Testis (tissue), 3 donors: ENCODE measurements around the gene NOD2. TPM values are rescaled to one million over a fixed set of nuclear protein-coding genes. Genes with fewer than 3 reads are reported as not detected.

Experiments used
- DNase-seq: peaks from one replicate; pipeline ENCODE4 v3.0.0-alpha.2; 2019
- H3K27ac ChIP-seq, 2 donors: fragments of 200-600 bp; sonication (generic); one replicate each; pipeline ENCODE4 v1.5.1; 2019
- H3K27me3 ChIP-seq: fragments of 200-600 bp; sonication (generic); one replicate; pipeline ENCODE4 v1.5.1; 2019
- H3K36me3 ChIP-seq: fragments of 200-600 bp; sonication (generic); one replicate; pipeline ENCODE4 v1.5.1; 2017; ENCODE audit warnings: low read depth; ENCODE audit errors: missing control alignments
- H3K4me1 ChIP-seq: fragments of 200-600 bp; sonication (generic); one replicate; pipeline ENCODE4 v1.5.1; 2019
- H3K4me3 ChIP-seq, 2 donors: fragments of 200-600 bp; sonication (generic); one replicate each; pipeline ENCODE4 v1.5.1; 2017 to 2019
- H3K9me3 ChIP-seq: fragments of 200-600 bp; sonication (generic); one replicate; pipeline ENCODE4 v1.5.1; 2017
- CTCF ChIP-seq, 3 experiments: fragments of 450-650 bp in 2 of 3; fragments of 200-600 bp in 1 of 3; sonication (generic) in 1 of 3; IDR thresholded peaks; one replicate each; pipeline ENCODE4 v1.5.1; 2016 to 2019; ENCODE audit warnings: antibody characterized with exemption in 3 of 3, mild to moderate bottlenecking in 2 of 3, moderate library complexity in 1 of 3
- POLR2A ChIP-seq: fragments of 450-650 bp; IDR thresholded peaks from one replicate; pipeline ENCODE4 v1.6.1; 2017; ENCODE audit warnings: antibody characterized with exemption, mild to moderate bottlenecking, moderate library complexity
- WGBS, 2 donors: methylation state at CpG; one replicate each; pipeline ENCODE4 v1.1.5; 2018; 5-methylcytosine and 5-hydroxymethylcytosine counted together
- intact Hi-C: fragments of 100-400 bp; cut with DNase I; formaldehyde crosslinking; loops from one replicate; pipeline ENCODE4 v1.15.1; 2023; ENCODE audit warnings: low total_unique reads
- polyA plus RNA-seq: library from polyadenylated mRNA; stranded (reverse); fragments of 350-450 nt; fragmentation: Illumina TruSeq; extraction: RNeasy Lipid Tissue Mini Kit (QIAGEN cat#74804); gene quantifications from one replicate; pipeline ENCODE4 v1.2.3, GENCODE V29; 2014; ENCODE audit warnings: low read depth, low replicate concordance; ENCODE audit not compliant: insufficient read depth
- total RNA-seq, 2 donors: library from RNA; depleted of rRNA; stranded (reverse); fragments of >200 nt; gene quantifications; one replicate each; pipeline ENCODE4 v1.2.3, GENCODE V29; 2016

Gene NOD2
- total and polyA plus RNA-seq, 3 donors from 2014 or later = 1.6 to 4.1 (median 1.7) TPM

GRCh38 chr16:50665128-50665878 is 28.1 kb upstream of the NOD2 start:
- WGBS, 2 donors = 11 to 14% methylated on average over 37 to 40 of the region's 40 CpGs
- peak; percentile 89 for DNase-seq
- H3K4me3 ChIP-seq = peak overlapping the region; percentile 31 to 50
- no peaks in the 10 kb centered on the region for H3K9me3 ChIP-seq
- intact Hi-C loops = loop anchor here (10.0 kb wide), 2 partner anchors 139 to 291 kb away; no protein-coding TSS in a partner anchor
- TF ChIP-seq POLR2A (no peak), CTCF (IDR thresholded peaks at IDR 0.05) (peak; percentile 70 to 94 (median 91))
- H3K4me1 ChIP-seq = no peaks in the 10 kb centered on the region
- H3K36me3 ChIP-seq = no peaks in the 10 kb centered on the region
- peak overlapping the region in 1 of 2 donors; percentile 37 for H3K27ac ChIP-seq
- H3K27me3 ChIP-seq = no peaks in the 10 kb centered on the region

GRCh38 chr16:50666658-50667496 is 26.5 kb upstream of the NOD2 start:
- Histone ChIP-seq H3K36me3 (no peaks in the 10 kb centered on the region), H3K4me3 (no peak overlapping the region), H3K27ac (no peak overlapping the region), H3K9me3 (no peaks in the 10 kb centered on the region), H3K4me1 (no peaks in the 10 kb centered on the region), H3K27me3 (no peaks in the 10 kb centered on the region)
- DNase-seq = no peak
- TF ChIP-seq POLR2A (no peak), CTCF (IDR thresholded peaks at IDR 0.05) (no peak)
- 87 to 91% methylated on average over 9 of the region's 9 CpGs for WGBS, 2 donors
- intact Hi-C loops = loop anchor here (10.0 kb wide), 2 partner anchors 138 to 292 kb away; no protein-coding TSS in a partner anchor

GRCh38 chr16:50667497-50668367 is 25.7 kb upstream of the NOD2 start:
- Histone ChIP-seq H3K9me3 (no peaks in the 10 kb centered on the region), H3K4me3 (no peak overlapping the region), H3K36me3 (no peaks in the 10 kb centered on the region), H3K27me3 (no peaks in the 10 kb centered on the region), H3K27ac (no peak overlapping the region), H3K4me1 (no peaks in the 10 kb centered on the region)
- DNase-seq = no peak
- 86 to 88% methylated on average over 20 to 21 of the region's 21 CpGs for WGBS, 2 donors
- intact Hi-C loops = loop anchor here (10.0 kb wide), 2 partner anchors 137 to 293 kb away; no protein-coding TSS in a partner anchor
- no peak for TF ChIP-seq POLR2A
- TF ChIP-seq CTCF (IDR thresholded peaks at IDR 0.05) = no peak

- TF ChIP-seq POLR2A = no peak
- no peak for TF ChIP-seq CTCF (IDR thresholded peaks at IDR 0.05)
- DNase-seq = no peak
- Histone ChIP-seq H3K4me1 (no peaks in the 10 kb centered on the region), H3K4me3 (no peak overlapping the region), H3K27ac (no peak overlapping the region), H3K9me3 (no peaks in the 10 kb centered on the region), H3K27me3 (no peaks in the 10 kb centered on the region), H3K36me3 (no peaks in the 10 kb centered on the region)
- WGBS, 2 donors = 54 to 68% methylated on average over 5 of the region's 5 CpGs
- intact Hi-C loops = loop anchor here (10.0 kb wide), 2 partner anchors 136 to 294 kb away; no protein-coding TSS in a partner anchor
Measured at GRCh38 chr16:50668368-50669008, 24.9 kb upstream of the NOD2 start.
